Naive thymus-derived CD8-positive, alpha-beta T cell (primary cell): ENCODE measurements around the gene NEK10. TPM values are rescaled to one million over a fixed set of nuclear protein-coding genes. Genes with fewer than 3 reads are reported as not detected.

ENCODE experiments used
- ATAC-seq, 2 donors: fragments of 150-1000 bp; cut with Tn5 transposase in 1 of 2; sonication (Bioruptor Pico), chemical (Tn5 transposase) in 1 of 2; 1 replicate in 1 of 2; 2 replicates in 1 of 2; pipeline ENCODE4 v1.10.0; 2021; ENCODE audit warnings: mild to moderate bottlenecking in 2 of 2, moderate library complexity in 2 of 2
- POLR2A ChIA-PET: fragments of 350-600 bp; sonication (Branson Sonifier 250); formaldehyde crosslinking; loops from one replicate; lab custom pipeline; 2021; ENCODE audit warnings: antibody characterized with exemption; lab: Charles Lee
- DNase-seq, 10 donors: peaks; one replicate each; pipeline versions ENCODE4 v3.0.0 to v3.0.0-alpha.2; 2020 to 2022
- H3K27ac Mint-ChIP-seq, 10 donors: one replicate each; pipeline ENCODE4 v1.8.0; 2020 to 2022; ENCODE audit warnings: mild to moderate bottlenecking in 10 of 10, mixed read lengths in 10 of 10, moderate library complexity in 4 of 10, inconsistent platforms in 1 of 10
- H3K27me3 Mint-ChIP-seq, 5 donors: one replicate each; pipeline ENCODE4 v1.8.0; 2021 to 2022; ENCODE audit warnings: mixed read lengths in 5 of 5
- H3K36me3 Mint-ChIP-seq, 3 donors: one replicate each; pipeline ENCODE4 v1.8.0; 2020 to 2022; ENCODE audit warnings: mixed read lengths in 3 of 3, mild to moderate bottlenecking in 2 of 3, inconsistent platforms in 1 of 3
- H3K4me1 Mint-ChIP-seq, 4 donors: one replicate each; pipeline ENCODE4 v1.8.0; 2021 to 2022; ENCODE audit warnings: mixed read lengths in 4 of 4
- H3K4me3 Mint-ChIP-seq, 10 donors: one replicate each; pipeline ENCODE4 v1.8.0; 2020 to 2022; ENCODE audit warnings: mild to moderate bottlenecking in 10 of 10, mixed read lengths in 10 of 10, moderate library complexity in 6 of 10, inconsistent platforms in 1 of 10
- H3K9me3 Mint-ChIP-seq, 9 donors: one replicate each; pipeline ENCODE4 v1.8.0; 2020 to 2022; ENCODE audit warnings: mixed read lengths in 9 of 9, mild to moderate bottlenecking in 3 of 9, inconsistent platforms in 1 of 9, moderate library complexity in 1 of 9
- polyA plus RNA-seq, 3 donors: library from polyadenylated mRNA; unstranded; fragments of 300-500 nt; fragmentation: Illumina TruSeq; gene quantifications; one replicate each; pipeline ENCODE4 v1.2.3, GENCODE V29; 2021
- total RNA-seq, 8 experiments: library from RNA in 2 of 8; stranded (reverse) in 2 of 8; gene quantifications; one replicate each; pipeline ENCODE4 v1.2.3 and lab custom pipeline; 2021 to 2026

NEK10 gene
- total and polyA plus RNA-seq, 5 experiments from 2014 or later: 1.3 to 1.5 TPM; not detected in 3

DNA sequence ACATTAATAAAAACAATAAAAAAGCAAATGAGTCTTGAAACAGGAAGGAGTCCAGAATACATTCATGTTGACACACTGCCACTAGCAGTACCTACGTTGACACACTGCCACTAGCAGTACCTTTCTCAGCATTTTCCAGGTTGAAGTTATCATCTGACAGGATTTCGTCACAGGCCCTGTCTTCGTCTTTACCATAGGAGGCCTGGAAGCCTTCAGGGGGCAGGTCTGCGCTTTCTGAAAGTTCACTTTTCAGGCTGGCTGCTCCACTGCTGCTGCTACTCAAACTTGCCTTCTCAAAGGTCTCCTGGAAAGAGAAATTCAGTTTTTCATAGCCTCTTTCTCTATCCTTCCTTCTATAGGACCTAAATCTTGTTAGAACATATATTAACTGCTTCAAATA is 194.7 kb downstream of the NEK10 start:
- H3K36me3 Mint-ChIP-seq: no peaks in the 10 kb centered on the region
- POLR2A ChIA-PET: no interaction called here
- no peak for ATAC-seq

DNA sequence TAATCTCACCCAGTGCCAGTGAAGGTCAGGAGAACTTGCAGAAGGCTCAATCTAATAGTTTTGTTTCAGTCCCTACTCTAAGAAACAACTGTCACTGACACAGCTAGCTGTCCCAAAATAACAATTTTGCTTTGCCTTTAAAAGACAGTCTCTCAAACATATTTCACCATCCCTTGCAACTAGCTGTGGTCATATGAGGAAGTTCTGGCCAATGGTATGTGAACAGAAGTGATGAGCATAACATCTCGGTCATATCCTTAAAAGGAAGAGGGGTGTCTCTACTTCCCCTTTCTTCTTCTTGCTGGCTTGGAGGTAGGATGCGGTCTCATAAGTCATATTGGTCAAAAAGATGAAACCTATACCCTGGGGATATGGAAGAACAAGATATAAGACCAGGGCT is 198.1 kb downstream of the NEK10 start:
- H3K27me3 Mint-ChIP-seq: peaks cover 0 to 3% (median 0%) of the 10 kb centered on the region in 5 donors
- DNase-seq: no peak
- no peak for ATAC-seq

More for the DNA sequence above, 194.7 kb downstream of the NEK10 start:
- Mint-ChIP-seq H3K4me3 (no peak overlapping the region), H3K27me3 (peaks cover 0 to 3% (median 0%) of the 10 kb centered on the region in 5 donors), H3K9me3 (no peaks in the 10 kb centered on the region), H3K4me1 (no peaks in the 10 kb centered on the region), H3K27ac (no peak overlapping the region)
- DNase-seq: no peak

DNA sequence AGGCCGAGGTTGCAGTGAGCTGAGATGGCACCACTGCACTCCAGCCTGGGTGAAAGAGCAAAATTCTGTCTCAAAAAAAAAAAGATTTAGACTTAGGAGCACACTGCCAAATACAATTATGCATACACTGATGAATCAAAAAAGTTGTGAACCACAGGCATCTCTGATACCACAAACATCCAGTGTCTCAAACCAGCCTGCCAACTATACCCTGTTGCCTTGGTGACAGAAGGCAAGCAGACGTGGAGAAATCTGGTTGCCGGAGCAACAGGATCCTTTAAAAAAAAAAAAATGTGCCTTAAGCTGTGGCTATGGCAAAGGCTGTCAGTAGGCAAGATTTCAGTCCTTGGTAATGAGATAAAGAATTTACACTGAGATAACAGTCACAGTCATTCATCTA is 202.3 kb downstream of the NEK10 start:
- H3K27ac Mint-ChIP-seq: no peak overlapping the region
- ATAC-seq (no peak), DNase-seq (no peak)
- peaks cover 0 to 6% (median 0%) of the 10 kb centered on the region in 5 donors for H3K27me3 Mint-ChIP-seq
- no peak overlapping the region for H3K4me3 Mint-ChIP-seq
- POLR2A ChIA-PET: no interaction called here
- H3K4me1 Mint-ChIP-seq: no peaks in the 10 kb centered on the region
- H3K9me3 Mint-ChIP-seq: no peaks in the 10 kb centered on the region
- no peaks in the 10 kb centered on the region for H3K36me3 Mint-ChIP-seq

More for the DNA sequence above, 198.1 kb downstream of the NEK10 start:
- H3K4me3 Mint-ChIP-seq: no peak overlapping the region
- H3K36me3 Mint-ChIP-seq: no peaks in the 10 kb centered on the region
- POLR2A ChIA-PET: no interaction called here
- no peaks in the 10 kb centered on the region for H3K9me3 Mint-ChIP-seq
- H3K4me1 Mint-ChIP-seq: no peaks in the 10 kb centered on the region
- no peak overlapping the region for H3K27ac Mint-ChIP-seq

DNA sequence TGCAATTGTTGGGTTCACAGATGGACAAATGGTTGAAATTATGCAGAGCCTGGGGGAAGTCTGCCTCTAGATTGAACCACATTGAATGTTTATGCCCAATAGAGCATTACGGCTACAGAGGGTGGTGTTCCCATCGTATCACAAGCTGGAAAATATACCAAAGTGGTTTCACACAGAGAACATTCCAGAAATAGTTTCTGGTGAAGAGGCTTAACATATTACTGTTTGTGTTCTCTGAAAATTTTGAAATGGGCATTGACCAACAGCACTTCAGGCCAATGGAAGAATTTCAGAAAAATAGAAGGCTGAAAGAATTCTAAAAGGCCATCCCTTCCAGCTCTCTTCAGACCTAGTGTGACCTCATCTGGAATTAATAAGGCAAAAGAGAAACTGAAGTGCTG is 203.9 kb downstream of the NEK10 start:
- peaks cover 0 to 4% (median 0%) of the 10 kb centered on the region in 5 donors for H3K27me3 Mint-ChIP-seq
- H3K4me3 Mint-ChIP-seq: no peak overlapping the region
- H3K4me1 Mint-ChIP-seq: no peaks in the 10 kb centered on the region
- no peak for ATAC-seq
- POLR2A ChIA-PET: no interaction called here
- DNase-seq: no peak
- H3K27ac Mint-ChIP-seq: no peak overlapping the region
- no peaks in the 10 kb centered on the region for H3K36me3 Mint-ChIP-seq
- no peaks in the 10 kb centered on the region for H3K9me3 Mint-ChIP-seq

DNA sequence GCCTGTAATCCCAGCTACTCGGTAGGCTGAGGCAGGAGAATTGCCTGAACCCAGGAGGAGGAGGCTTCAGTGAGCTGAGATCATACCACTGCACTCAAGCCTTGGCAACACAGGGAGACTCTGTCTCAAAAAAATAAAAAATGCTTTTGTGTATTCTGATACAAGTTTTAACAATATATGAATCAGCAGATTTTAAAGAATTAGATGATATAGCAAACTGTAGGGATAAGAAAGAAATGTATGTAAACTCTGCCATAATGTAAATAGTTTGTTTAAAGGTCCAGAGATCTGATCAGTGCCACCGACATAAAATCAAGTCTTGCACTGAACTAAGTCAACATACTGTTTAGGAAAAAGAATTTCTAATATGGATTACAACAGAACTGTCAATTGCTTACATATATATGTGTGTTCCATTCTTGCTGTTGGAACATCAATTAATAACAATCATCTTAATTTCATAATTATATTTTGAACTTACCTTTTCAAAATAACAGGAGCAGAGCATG is 208.3 kb downstream of the NEK10 start:
- peaks cover 0 to 9% (median 0%) of the 10 kb centered on the region in 9 donors for H3K9me3 Mint-ChIP-seq
- H3K27ac Mint-ChIP-seq: no peak overlapping the region
- no peak for ATAC-seq
- no peak for DNase-seq
- H3K4me1 Mint-ChIP-seq: no peaks in the 10 kb centered on the region
- H3K27me3 Mint-ChIP-seq: peaks cover 0 to 3% (median 0%) of the 10 kb centered on the region in 5 donors
- POLR2A ChIA-PET: no interaction called here
- H3K4me3 Mint-ChIP-seq: no peak overlapping the region
- H3K36me3 Mint-ChIP-seq: no peaks in the 10 kb centered on the region

DNA sequence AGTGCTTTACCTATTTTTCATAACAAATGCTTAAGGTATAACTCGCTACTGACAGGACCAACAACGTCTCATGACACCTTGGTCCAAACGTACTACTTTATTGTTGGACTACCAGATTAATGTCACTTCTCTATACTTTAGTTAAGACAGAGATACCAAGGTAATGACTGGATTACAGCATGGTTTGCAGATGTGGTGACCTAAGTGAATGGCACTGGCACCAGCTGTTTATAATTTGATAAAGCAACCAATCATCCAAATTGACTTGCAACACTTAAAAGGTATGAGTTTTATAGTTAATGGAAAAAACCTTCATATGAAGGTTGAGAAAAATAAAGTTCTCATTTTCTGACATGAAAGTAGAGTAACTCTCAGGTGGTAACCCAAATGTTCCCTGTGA is 209.0 kb downstream of the NEK10 start:
- Mint-ChIP-seq H3K27me3 (peaks cover 0 to 3% (median 0%) of the 10 kb centered on the region in 5 donors), H3K9me3 (peaks cover 0 to 13% (median 0%) of the 10 kb centered on the region in 9 donors), H3K36me3 (no peaks in the 10 kb centered on the region), H3K4me3 (no peak overlapping the region), H3K4me1 (no peaks in the 10 kb centered on the region), H3K27ac (no peak overlapping the region)
- DNase-seq: no peak
- POLR2A ChIA-PET: no interaction called here
- ATAC-seq: no peak

DNA sequence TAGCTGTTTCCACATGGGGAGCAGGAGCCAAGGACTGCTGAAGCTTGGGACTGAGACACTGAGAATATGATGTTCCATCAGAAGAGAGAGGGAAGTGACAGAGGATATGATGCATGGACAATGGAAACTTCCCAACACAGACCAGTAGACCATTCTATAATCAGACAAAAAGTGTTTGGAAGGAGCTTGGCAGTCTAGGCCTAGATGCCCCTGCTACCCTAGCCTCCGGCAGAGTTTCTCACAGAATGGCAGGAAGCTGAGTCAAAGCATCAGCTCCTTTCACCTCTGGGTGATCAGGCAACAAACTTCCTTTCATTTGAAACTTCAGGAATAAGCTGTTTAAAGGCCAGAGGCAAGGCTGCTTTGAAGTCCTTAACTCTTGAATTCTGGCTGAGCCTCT is 222.0 kb downstream of the NEK10 start:
- DNase-seq (no peak), ATAC-seq (no peak)
- Mint-ChIP-seq H3K4me1 (no peaks in the 10 kb centered on the region), H3K27ac (no peak overlapping the region), H3K27me3 (peaks cover 2 to 19% (median 11%) of the 10 kb centered on the region in 5 donors), H3K36me3 (no peaks in the 10 kb centered on the region), H3K4me3 (no peak overlapping the region), H3K9me3 (peaks cover 0 to 3% (median 0%) of the 10 kb centered on the region in 9 donors)
- POLR2A ChIA-PET: no interaction called here

DNA sequence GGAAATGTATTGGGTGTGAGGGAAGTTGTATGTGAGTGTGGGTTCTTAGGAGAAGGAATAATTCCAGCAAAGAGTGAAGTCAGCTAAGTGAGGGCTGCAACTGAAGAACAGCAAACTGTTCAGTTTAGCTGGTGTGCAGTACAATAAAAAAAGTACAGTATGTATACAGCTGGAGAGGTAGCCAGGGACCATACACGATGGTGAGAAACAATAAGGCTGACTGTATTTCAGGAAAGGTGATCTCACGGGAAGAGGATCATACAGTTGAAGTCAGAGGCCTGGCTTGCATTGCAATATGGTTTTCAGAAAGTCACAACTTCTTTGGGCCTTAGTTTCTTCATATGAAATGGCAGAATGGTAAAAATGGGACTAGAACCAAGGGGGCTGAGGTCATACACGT is 222.4 kb downstream of the NEK10 start:
- POLR2A ChIA-PET: no interaction called here
- H3K4me3 Mint-ChIP-seq: no peak overlapping the region
- H3K27me3 Mint-ChIP-seq: peaks cover 2 to 16% (median 11%) of the 10 kb centered on the region in 5 donors
- H3K4me1 Mint-ChIP-seq: no peaks in the 10 kb centered on the region
- H3K36me3 Mint-ChIP-seq: no peaks in the 10 kb centered on the region
- ATAC-seq: no peak
- no peak for DNase-seq
- no peak overlapping the region for H3K27ac Mint-ChIP-seq
- peaks cover 0 to 3% (median 0%) of the 10 kb centered on the region in 9 donors for H3K9me3 Mint-ChIP-seq

DNA sequence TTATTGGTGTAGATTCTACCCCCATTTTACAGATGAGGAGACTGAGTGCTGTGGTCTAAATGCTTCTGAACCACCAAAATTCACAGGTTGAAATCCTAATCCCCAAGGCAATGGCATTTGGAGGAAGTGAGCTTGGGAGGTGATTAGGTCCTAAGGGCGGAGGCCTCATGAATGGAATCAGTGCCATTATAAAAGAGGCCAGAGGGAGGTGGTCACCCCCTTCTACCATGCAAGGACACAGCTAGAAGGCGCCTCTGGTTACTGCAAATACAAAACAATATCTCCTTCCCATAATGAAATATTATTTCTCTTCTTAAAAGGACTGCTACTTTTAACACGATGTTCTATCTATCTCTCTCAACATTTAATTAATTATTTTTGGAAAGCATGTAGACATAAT is 223.5 kb downstream of the NEK10 start:
- Mint-ChIP-seq H3K36me3 (peaks cover 0 to 6% (median 0%) of the 10 kb centered on the region in 3 donors), H3K27ac (no peak overlapping the region), H3K4me1 (no peaks in the 10 kb centered on the region), H3K4me3 (no peak overlapping the region), H3K9me3 (peaks cover 0 to 7% (median 3%) of the 10 kb centered on the region in 9 donors), H3K27me3 (peaks cover under 1 to 8% (median 5%) of the 10 kb centered on the region in 5 donors)
- POLR2A ChIA-PET: no interaction called here
- DNase-seq (no peak), ATAC-seq (no peak)

DNA sequence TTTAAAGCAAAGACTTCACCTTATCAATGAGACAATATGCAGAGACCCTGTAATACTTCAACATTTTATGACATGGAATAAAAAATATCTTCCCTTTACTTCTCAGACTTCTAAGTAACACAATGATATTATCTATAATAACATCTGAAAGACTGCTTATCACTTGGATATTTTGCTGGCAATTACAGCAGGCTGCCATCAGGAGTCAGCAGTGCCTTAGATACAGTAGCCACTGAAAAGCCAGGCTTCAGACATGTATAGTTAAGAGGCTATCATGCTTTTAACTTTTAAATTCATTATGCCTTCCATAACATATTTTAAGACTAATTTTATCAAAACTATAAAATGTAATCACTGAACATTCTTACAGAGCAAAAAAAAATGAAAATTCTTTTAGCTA is 227.5 kb downstream of the NEK10 start:
- POLR2A ChIA-PET: no interaction called here
- Mint-ChIP-seq H3K36me3 (peaks cover 0 to 6% (median 0%) of the 10 kb centered on the region in 3 donors), H3K9me3 (peaks cover 0 to 7% (median 3%) of the 10 kb centered on the region in 9 donors), H3K4me3 (no peak overlapping the region), H3K27me3 (peaks cover 0 to 10% (median 1%) of the 10 kb centered on the region in 5 donors), H3K27ac (no peak overlapping the region), H3K4me1 (no peaks in the 10 kb centered on the region)
- no peak for ATAC-seq
- no peak for DNase-seq

DNA sequence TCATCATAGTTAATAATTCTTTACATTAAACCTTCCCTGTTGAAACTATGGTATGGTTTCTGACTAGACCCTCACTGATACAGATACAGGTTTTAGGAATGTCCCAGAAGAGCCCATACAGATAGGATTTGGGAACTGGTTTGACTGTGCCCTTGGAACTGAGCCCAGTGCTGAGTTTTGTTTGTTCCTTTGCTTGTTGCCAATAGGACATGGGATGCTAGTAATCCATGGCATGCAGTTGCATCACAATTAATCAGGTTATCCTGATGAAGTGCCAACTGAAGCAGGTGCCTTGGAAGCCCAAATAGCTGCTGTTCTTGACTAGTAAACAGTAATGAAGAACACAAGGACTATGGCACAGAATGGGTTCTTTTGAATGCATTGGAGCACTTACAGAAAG is 230.6 kb downstream of the NEK10 start:
- Mint-ChIP-seq H3K4me3 (no peak overlapping the region), H3K36me3 (peaks cover 0 to 6% (median 0%) of the 10 kb centered on the region in 3 donors), H3K9me3 (peaks cover 0 to 7% (median 3%) of the 10 kb centered on the region in 9 donors), H3K27me3 (peaks cover 0 to 6% (median 1%) of the 10 kb centered on the region in 5 donors), H3K27ac (no peak overlapping the region), H3K4me1 (no peaks in the 10 kb centered on the region)
- DNase-seq (no peak), ATAC-seq (no peak)
- POLR2A ChIA-PET: no interaction called here

DNA sequence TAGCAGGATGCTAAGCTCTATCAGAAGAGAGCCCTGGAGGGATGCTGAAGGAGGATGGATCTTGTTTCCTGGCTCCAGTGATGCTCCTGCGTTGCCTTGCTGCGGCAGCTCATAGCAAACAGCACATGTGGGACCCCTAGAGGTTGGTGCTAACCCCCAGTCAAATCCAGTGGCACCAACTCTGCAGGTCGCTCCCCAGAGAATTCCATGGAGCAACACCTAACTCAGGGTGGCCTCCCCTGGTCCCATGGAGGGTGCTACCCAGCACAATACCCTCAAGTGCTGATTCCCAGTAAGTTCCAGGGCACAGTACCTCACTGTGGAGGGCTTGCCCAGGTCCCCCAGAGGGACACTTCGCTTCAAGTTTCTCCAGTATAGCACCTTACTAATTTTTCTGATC is 231.2 kb downstream of the NEK10 start:
- POLR2A ChIA-PET: no interaction called here
- Mint-ChIP-seq H3K36me3 (peaks cover 0 to 6% (median 0%) of the 10 kb centered on the region in 3 donors), H3K27ac (no peak overlapping the region), H3K9me3 (peaks cover 0 to 7% (median 3%) of the 10 kb centered on the region in 9 donors), H3K4me1 (no peaks in the 10 kb centered on the region), H3K27me3 (peaks cover 0 to 6% (median 1%) of the 10 kb centered on the region in 5 donors), H3K4me3 (no peak overlapping the region)
- ATAC-seq: no peak
- no peak for DNase-seq

DNA sequence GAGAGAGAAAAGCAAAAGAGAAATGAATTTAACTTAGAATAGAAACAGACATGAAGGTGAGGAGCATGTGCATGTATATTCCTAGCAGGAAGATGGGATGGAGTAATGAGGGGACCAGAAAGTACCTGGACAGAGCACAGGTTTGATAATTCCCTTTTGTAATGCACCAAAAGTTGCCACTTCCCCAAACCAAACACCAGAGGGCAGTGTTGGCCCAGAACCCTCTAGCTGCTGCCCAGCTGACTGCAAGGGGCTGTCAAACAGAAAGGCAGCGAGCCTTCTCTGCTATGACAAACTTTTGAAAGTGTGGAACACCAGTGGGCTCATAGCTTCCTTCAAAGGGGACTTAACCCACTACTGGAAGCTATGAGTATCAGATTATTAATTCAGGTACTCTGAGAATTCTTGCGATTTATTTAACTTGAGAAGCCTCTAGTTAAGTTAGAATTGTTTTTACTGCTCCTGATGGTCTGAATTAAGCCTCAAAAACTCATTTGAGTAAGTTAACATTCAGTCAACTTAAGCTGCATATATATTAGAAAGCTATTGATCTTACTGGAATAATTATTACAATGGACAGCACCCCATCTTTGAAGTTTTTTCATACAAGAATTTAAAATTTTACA is 234.9 kb downstream of the NEK10 start:
- no peak overlapping the region for H3K4me3 Mint-ChIP-seq
- peak; percentile 60 to 67 for ATAC-seq
- no peak overlapping the region for H3K27ac Mint-ChIP-seq
- POLR2A ChIA-PET: no interaction called here
- H3K27me3 Mint-ChIP-seq: peaks cover 0 to 5% (median 1%) of the 10 kb centered on the region in 5 donors
- no peaks in the 10 kb centered on the region for H3K9me3 Mint-ChIP-seq
- no peaks in the 10 kb centered on the region for H3K36me3 Mint-ChIP-seq
- peak; percentile 24 to 70 (median 52) for DNase-seq
- H3K4me1 Mint-ChIP-seq: no peaks in the 10 kb centered on the region
